Activated CD4-positive, alpha-beta T cell treated with anti-CD3 and anti-CD28 coated beads for 48 hours (primary cell): Measurements from ENCODE around the gene NAA40.
"Not testable (repeated sequence)": the region's sequence is repeated elsewhere in the genome, so short reads cannot be mapped to it uniquely, and the experiment has no call there.

Experiments
- DNase-seq: peaks from one replicate; pipeline ENCODE4 v3.0.0-alpha.2; 2020

The NAA40 gene

DNA sequence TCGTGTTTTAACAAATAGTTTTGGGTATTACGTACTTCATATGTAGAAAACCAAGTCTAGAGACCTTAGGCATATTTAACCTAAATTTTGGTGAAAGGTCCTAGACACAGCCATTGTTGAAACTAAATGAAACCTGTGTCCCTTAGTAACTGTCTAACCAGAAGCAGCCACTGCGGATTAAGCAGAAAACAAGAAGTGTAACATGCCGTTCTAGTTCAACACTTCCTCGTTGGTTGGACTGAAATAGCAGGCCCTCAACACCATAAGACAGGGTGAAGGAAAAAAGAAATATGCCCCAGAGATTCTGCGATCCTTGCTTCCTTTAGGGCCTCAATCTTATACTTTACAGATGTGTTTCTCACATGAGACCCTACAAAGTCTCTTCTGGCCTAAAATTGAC is 2.0 kb downstream of the NAA40 start:
- DNase-seq: no peak

GRCh38 chr11:63941901-63942300 is 3.1 kb downstream of the NAA40 start:
- no peak for DNase-seq

- no peak for DNase-seq
These were observed 4.0 kb downstream of the NAA40 start for GRCh38 chr11:63942803-63943202.

DNA sequence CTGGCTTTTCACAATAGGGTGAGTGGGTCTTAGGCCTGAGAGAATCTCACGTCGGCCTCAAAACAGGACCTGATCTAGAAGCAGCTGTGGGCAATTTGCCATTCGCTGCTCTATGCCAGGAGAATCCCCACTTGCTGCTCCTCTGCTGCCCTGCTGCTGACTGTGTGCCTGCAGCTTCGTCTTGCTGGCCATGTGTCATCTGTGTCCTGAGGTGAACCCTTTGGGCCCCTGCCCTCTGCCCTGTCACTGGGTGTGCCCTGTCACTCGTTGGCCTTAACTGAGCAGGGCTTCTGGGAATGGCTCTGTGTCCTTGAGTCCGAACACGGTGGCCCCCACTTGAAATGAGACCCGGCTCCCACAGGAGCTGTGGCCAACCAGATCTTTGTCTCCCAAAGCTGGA is 6.2 kb downstream of the NAA40 start:
- no peak for DNase-seq

GRCh38 chr11:63945477-63946163 is 6.8 kb downstream of the NAA40 start:
- peak; percentile 62 for DNase-seq

DNA sequence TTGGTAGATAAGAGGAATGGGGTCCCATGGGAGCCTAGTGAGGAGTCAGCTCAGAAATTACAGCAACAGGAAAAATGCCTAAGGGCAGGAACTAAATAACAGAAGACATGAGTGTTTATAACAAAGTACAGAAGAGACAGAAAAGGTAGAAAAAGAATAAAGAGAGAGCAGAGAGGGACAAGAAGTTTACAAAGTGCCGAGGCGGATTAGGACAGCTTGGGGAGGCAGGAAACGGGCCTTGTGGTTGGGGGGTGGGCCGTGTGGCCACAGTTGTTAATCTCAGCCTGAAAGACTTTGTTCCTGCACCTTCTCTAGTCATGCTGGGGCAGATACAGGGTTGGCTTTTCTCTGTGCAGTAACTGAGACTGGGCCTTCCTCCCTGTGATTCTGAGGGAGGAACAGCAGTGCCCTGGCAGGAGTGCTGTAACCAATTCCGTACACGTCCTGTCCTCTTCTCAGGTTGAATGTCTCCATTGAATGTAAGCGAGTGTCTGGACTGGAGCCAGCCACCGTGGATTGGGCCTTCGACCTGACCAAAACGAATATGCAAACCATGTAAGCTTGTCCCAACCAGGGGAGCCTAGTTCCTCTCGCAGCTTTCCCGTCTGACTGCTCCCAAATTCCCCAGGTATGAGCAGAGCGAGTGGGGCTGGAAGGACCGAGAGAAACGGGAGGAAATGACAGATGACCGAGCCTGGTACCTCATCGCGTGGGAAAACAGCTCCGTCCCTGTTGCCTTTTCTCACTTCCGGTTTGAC is 13.2 kb downstream of the NAA40 start:
- DNase-seq: peak; percentile 24

- DNase-seq: no peak
These were observed 13.8 kb downstream of the NAA40 start for GRCh38 chr11:63952570-63952969.

DNA sequence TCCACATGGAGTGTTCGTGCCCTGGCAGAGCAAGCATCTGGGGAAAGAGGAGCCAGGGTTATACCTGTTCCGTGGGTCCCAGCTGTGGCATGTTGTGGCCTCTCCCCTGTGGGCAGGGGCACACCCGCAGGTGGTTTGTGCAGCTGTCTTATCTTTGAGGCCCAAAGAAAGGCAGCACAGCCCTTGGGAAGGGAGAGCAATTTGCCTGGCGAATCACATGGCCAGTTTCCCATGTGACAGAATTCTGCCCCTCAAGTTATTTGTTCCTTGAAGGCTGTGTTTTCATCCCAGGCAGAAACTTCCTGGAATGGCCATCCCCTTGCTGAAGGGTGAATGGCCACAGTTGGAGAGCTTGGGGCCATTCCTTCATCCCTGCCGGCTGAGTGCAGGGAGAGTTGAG is 19.2 kb downstream of the NAA40 start:
- DNase-seq: no peak

GRCh38 chr11:63961608-63962412 is 23.0 kb downstream of the NAA40 start:
- peak; percentile 17 for DNase-seq

DNA sequence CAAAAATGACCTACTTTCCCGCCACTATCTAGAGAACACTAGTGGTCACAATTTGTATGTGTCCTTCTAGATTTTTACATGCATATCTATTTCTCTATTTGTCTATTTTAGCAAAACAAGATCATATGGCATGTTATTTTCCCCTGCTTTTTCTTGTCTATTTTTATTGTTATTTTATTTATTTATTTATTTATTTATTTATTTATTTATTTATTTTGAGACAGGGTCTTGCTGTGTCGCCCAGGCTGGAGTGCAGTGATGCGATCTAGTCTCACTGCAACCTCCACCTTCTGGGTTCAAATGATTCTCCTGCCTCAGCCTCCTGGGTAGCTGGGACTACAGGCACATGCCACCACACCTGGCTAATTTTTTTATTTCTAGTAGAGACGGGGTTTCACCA is 25.1 kb downstream of the NAA40 start:
- not testable (repeated sequence) for DNase-seq

- DNase-seq: no peak
These were observed 27.6 kb downstream of the NAA40 start for GRCh38 chr11:63966444-63966843.

- no peak for DNase-seq
These were observed 30.7 kb downstream of the NAA40 start for GRCh38 chr11:63969461-63969860.

DNA sequence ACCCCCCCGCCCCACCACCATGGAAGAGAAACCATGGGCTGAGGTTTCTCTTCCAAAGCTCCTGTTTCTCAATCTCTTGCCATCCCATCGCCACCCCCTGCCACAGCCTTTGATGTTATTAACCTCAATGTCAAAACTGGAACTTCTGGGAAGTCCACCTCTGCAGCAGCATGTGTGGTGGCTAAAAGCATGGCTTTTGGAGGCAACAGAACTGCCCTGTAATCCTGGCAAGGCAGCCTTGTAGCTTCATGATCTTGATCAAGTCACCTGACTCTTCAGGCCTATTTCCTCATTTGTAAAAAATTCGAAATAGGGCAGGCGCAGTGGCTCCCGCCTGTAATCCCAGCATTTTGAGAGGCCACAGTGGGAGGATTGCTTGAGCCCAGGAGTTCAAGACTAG is 32.1 kb downstream of the NAA40 start:
- DNase-seq: no peak

DNA sequence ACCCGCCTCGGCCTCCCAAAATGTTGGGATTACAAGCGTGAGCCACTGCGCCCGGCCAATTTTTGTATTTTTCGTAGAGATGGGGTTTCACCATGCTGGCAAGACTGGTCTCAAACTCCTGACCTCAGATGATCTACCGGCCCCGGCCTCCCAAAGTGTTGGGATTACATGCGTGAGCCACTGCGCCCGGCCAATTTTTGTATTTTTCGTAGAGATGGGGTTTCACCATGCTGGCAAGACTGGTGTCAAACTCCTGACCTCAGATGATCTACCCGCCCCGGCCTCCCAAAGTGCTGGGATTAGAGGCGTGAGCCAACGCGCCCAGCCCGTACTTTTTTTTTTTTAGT is 35.1 kb downstream of the NAA40 start:
- not testable (repeated sequence) for DNase-seq

DNA sequence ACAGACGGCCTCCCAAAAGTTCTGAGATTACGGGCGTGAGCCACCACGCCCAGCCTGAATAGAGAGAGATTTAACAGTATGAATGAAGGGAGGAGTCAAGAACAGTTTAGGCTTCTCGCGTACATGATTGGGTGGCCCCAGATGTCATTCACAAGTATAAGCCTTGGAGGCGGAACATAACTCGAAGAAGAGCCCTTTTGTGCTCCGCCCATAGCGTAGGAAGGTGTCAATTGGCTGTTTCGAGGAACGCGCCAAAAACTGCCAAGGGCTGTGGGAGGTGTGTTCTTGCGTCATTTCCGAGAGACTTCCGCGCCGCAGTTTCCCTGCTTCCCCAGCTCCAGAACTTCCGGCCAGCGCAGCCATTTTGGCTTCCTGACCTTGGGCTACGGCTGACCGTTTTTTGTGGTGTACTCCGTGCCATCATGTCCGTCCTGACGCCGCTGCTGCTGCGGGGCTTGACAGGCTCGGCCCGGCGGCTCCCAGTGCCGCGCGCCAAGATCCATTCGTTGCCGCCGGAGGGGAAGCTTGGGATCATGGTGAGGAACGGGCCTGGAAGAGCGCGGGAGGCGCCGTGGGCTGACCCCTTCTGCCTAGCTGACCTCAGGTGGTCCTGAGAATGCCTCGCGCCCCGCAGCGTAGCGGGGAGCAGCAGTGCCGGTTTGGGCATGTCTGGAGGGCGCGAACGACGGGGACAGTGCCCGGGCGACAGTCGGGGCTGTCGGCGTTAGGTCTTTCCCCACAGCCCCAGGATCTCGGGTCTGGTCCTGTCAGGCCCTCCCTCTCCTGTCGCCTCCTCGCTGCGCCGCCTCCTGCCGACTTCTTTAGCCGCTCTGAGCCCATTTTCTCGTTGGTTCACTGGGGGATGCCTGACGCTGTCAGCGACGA is 35.7 kb downstream of the NAA40 start, which contains the start of gene COX8A:
COX8A (plus strand) TSS at position 362 of the 885 bp plus-strand sequence; CDS start at position 423, 61 bp downstream.
- peak; percentile 97 for DNase-seq

GRCh38 chr11:63978551-63979239 is 39.9 kb downstream of the NAA40 start:
- DNase-seq: no peak

DNA sequence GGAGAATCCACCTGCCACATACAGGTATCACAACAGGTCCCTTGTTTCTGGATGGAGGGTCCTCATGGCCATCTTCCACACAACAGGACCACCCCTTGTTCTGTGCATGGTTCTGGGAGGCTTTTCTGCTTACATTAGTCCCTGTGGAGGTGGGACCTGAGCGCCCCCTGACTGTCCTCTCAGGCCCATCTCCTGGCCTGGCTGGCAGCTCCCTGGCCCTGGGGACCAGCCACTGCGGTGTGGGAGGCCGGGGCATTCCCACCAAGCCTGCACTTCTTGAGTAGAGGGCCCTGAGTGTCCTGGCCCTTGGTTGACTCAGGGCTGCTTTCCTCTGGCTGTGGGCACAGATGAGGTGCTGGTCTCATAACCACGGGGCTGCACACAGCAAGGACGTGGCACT is 40.6 kb downstream of the NAA40 start:
- DNase-seq: no peak

DNA sequence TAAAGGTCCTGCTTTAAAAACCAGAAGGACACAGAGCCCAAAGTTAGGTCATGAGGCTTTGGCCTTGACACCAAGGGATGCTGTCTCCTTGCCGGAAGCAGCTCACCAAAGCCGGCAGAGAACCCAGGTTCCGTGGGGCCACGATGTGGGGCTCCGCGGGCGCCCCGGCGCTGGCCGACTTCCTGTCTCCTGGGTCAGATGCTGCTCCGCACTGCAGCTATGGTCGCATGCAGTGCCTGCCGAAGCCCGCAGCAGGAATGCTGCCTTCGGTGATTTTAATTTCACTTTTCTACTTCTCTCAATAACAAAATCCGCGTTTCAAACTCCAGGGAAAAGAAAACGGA is 47.0 kb downstream of the NAA40 start:
- peak; percentile 84 for DNase-seq

DNA sequence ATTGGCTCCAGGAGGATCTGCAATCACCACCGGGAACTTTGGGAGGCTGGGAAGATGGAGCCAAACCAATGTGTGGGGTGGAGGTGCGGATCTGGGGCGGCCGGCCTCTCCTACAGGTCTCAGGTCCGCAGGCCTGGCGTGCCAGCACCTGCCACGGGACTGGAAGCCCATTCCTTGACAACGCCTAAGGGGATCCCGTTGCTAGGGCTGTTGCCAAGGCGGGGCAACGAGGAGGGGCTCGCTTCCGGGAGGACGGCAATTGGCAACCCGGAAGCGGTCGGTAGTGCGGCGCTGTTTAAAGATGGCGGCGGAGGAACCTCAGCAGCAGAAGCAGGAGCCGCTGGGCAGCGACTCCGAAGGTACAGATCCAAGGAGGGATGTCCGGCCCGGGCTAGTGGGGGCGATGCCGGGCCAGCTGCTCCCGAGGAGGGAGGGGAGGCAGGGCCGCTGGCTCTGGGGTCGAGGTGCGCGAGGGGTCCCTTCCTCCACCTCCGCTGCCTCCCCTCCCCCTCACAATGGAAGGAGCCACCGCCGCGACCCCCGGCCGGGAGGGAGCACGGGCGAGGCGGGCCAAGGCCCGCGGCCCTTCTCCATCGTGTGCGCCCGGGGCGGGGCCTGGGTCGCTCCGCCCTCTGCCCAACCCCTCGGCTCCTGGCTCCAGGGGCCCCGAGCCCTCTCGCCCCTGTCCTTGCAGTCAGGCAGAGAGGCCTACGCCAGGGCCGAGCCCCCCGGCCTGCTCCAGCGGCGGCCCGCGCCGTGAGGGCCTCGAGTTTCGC is 47.5 kb downstream of the NAA40 start, which contains the start of gene OTUB1:
OTUB1 (plus strand) TSS at position 283 of the 776 bp plus-strand sequence; CDS start at position 302, 19 bp downstream.
- peak; percentile 92 for DNase-seq

DNA sequence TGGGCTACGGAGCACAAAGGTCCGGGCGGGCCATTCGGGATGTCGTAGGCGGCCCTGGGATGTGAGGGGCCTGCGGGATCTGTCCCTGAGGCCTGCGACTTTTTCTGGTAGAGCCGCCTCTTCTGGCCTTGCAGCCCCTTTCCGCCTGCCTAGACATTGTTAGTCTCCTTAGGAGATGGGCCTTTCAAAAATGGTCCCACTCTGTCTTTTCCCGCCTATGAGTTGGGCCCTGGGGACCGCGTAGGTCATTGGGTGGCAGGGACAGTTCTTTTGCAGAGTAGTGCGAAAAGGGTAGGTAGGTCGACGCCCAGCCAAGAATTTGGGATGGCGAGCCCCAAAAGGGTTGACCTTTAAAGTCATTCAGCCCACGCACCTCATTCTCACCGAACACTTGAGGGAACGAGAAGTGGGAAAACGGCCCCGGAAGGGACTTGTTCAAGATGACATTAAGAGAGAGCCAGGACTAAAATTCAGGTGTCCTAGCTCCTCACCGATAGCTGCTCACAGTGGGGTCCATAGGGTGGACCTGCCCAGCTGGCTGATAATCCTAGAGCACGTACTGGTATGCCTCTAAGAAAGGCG is 48.2 kb downstream of the NAA40 start:
- no peak for DNase-seq

- no peak for DNase-seq
These were observed 52.8 kb downstream of the NAA40 start for GRCh38 chr11:63991558-63991957.
